Esophagus muscularis mucosa (tissue), 4 donors: Measurements from ENCODE around the gene FGFBP1. TPM values are rescaled to one million over a fixed set of nuclear protein-coding genes. Genes with fewer than 3 reads are reported as not detected.

Experiments used
- DNase-seq: peaks from one replicate; pipeline ENCODE4 v3.0.0-alpha.2; 2017; ENCODE audit errors: extremely low spot score
- H3K27ac ChIP-seq, 4 donors: fragments of 200-600 bp; sonication (generic); replicated peaks in 1 of 4; 1 replicate in 3 of 4; 2 replicates in 1 of 4; pipeline ENCODE4 v1.5.1; 2016 to 2019; ENCODE audit warnings: mild to moderate bottlenecking in 1 of 4
- H3K27me3 ChIP-seq, 4 donors: fragments of 200-600 bp; sonication (generic); one replicate each; pipeline versions ENCODE4 v1.5.1 to v1.6.0; 2016 to 2019
- H3K36me3 ChIP-seq, 4 donors: fragments of 200-600 bp; sonication (generic); one replicate each; pipeline ENCODE4 v1.5.1; 2016 to 2019
- H3K4me1 ChIP-seq, 4 donors: fragments of 200-600 bp; sonication (generic); one replicate each; pipeline ENCODE4 v1.5.1; 2016 to 2019
- H3K4me3 ChIP-seq, 4 donors: fragments of 200-600 bp; sonication (generic); 1 replicate in 2 of 4; 2 replicates in 2 of 4; pipeline ENCODE4 v1.5.1; 2016 to 2019; ENCODE audit warnings: mild to moderate bottlenecking in 4 of 4, moderate library complexity in 1 of 4
- H3K9me3 ChIP-seq, 4 donors: fragments of 200-600 bp; sonication (generic); 1 replicate in 3 of 4; 2 replicates in 1 of 4; pipeline ENCODE4 v1.5.1; 2016 to 2019
- EP300 ChIP-seq: sonication (generic); formaldehyde crosslinking; IDR thresholded peaks from one replicate; pipeline ENCODE4 v1.6.1; 2017; ENCODE audit warnings: antibody characterized with exemption
- POLR2A ChIP-seq: fragments of 450-650 bp; IDR thresholded peaks from one replicate; pipeline ENCODE4 v1.6.1; 2017; ENCODE audit warnings: antibody characterized with exemption, moderate library complexity, mild to moderate bottlenecking, low read depth
- POLR2AphosphoS5 ChIP-seq, 2 donors: sonication (generic); formaldehyde crosslinking; IDR thresholded peaks; one replicate each; pipeline ENCODE4 v1.6.1; 2017; ENCODE audit warnings: antibody characterized with exemption in 2 of 2
- WGBS: methylation state at CpG from one replicate; pipeline ENCODE4 v1.1.5; 2018; 5-methylcytosine and 5-hydroxymethylcytosine counted together
- intact Hi-C: fragments of 100-400 bp; cut with DNase I; formaldehyde crosslinking; loops from one replicate; pipeline ENCODE4 v1.15.1; 2023
- total RNA-seq, 4 donors: library from RNA; depleted of rRNA; stranded (reverse); fragments of >200 nt; gene quantifications; one replicate each; pipeline versions ENCODE4 v1.1.0 to v1.2.1, GENCODE V29; 2016
- TF ChIP-seq, protein P1 (sequence below), 3 experiments: fragments of 200-600 bp in 2 of 3; fragments of 450-650 bp in 1 of 3; sonication (generic) in 2 of 3; IDR thresholded peaks; one replicate each; pipeline ENCODE4 v1.5.1; 2017 to 2019; ENCODE audit warnings: antibody characterized with exemption in 3 of 3, mild to moderate bottlenecking in 2 of 3, moderate library complexity in 1 of 3

FGFBP1 gene
- total RNA-seq, 4 donors from 2014 or later = 0.33 to 0.92 (median 0.52) TPM; not detected in 1

DNA sequence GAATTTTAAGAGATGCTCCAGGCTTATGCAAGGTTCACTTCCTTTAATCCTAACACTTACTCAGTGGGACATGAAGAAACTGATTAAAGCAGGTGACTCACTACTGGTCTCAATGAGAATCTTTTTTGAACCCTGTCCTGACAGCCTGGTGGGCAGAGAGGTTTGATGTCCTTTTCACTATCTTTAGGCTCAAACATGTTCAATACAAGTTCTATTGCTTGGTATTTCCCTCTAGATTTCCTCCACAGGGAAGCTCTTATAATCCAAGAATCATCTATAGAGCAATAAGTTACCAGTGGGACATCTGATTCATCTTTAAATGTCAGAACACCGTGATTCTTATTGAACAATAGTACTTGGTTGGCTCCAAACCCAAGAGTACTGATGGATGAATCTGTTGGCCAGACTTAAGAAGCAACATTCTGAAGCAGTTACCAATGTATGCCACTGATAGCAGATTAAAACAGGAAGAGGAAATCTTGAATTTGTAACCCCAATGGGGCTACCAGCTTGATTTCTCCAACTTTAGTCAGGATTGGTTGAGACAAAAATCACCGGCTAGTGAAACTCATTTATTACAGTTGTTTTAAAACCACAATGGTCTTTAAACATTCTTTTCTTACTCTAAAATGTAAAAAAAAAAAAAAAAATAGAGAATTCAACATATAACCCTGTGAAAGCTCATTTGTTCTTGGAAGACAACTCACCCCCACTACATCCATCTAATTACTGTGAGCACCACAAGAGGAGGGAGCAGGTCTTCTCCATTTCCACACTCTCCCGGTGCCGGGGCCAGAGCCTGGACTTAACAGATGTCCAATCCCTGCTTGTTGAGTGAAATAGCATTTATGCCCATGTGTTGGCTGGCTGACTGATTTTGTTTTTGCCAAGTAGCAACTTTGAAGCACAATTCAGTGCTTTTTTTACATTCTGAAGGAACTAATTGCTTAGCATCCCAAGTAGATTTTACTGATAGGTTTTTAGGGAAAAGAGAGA is 43.3 kb downstream of the FGFBP1 start:
- no peaks in the 10 kb centered on the region for H3K27me3 ChIP-seq
- 61% methylated on average over 4 of the region's 4 CpGs for WGBS
- H3K27ac ChIP-seq = peak overlapping the region; percentile 67 to 82 (median 69)
- H3K36me3 ChIP-seq = no peaks in the 10 kb centered on the region
- no peak overlapping the region for H3K4me3 ChIP-seq
- peaks cover 0 to 72% (median 35%) of the 10 kb centered on the region in 4 donors for H3K4me1 ChIP-seq
- no peak for TF ChIP-seq EP300
- no peak for TF ChIP-seq POLR2AphosphoS5 (IDR thresholded peaks at IDR 0.05)
- DNase-seq = no peak
- intact Hi-C loops = no loop called here
- no peaks in the 10 kb centered on the region for H3K9me3 ChIP-seq

DNA sequence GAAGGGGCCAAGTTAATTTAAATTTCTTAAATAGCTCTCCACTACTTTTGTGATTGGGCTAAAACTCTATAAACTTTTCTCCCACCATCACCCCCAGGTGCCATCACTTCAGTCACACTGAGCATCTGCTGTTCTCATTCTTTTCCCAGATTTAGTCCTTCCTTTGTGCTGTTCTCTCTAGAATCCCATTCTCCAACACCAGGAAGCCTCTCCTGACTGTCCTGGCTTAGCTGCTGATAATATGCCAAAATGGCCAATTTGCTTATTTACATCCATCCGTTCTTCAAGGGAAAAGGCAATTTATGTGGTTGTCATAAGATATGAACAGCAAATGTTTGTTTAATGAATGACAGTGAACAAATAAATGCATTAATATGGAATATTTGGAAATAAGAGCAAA is 44.1 kb downstream of the FGFBP1 start:
- Histone ChIP-seq H3K4me3 (no peak overlapping the region), H3K36me3 (no peaks in the 10 kb centered on the region), H3K27ac (peak overlapping the region; percentile 67 to 82 (median 69)), H3K9me3 (no peaks in the 10 kb centered on the region), H3K27me3 (no peaks in the 10 kb centered on the region), H3K4me1 (peaks cover 0 to 72% (median 33%) of the 10 kb centered on the region in 4 donors)
- 43% methylated on average over 1 of the region's 1 CpG for WGBS
- DNase-seq = no peak
- TF ChIP-seq, protein P1, sequence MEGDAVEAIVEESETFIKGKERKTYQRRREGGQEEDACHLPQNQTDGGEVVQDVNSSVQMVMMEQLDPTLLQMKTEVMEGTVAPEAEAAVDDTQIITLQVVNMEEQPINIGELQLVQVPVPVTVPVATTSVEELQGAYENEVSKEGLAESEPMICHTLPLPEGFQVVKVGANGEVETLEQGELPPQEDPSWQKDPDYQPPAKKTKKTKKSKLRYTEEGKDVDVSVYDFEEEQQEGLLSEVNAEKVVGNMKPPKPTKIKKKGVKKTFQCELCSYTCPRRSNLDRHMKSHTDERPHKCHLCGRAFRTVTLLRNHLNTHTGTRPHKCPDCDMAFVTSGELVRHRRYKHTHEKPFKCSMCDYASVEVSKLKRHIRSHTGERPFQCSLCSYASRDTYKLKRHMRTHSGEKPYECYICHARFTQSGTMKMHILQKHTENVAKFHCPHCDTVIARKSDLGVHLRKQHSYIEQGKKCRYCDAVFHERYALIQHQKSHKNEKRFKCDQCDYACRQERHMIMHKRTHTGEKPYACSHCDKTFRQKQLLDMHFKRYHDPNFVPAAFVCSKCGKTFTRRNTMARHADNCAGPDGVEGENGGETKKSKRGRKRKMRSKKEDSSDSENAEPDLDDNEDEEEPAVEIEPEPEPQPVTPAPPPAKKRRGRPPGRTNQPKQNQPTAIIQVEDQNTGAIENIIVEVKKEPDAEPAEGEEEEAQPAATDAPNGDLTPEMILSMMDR (IDR thresholded peaks at IDR 0.05) = no peak
- no peak for TF ChIP-seq POLR2AphosphoS5 (IDR thresholded peaks at IDR 0.05)
- intact Hi-C loops = no loop called here

DNA sequence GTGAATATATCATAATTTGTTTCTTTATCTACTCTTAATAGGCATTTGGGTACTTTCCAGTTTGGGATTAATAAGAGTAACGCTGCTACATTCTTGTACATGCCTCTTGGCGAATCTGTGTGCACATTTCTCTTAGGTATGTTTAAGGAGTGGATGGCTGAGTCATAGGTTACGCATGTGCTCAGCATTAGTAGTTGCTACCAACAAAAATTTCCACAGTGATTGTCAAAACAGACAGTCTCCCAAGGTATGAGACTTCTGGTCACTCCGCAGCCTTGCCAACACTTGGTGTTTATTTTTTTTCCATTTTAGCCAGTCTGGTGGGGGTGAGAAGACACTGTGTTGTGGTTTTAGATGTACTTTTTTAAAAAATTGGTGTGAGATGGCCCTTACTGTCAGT is 44.6 kb downstream of the FGFBP1 start:
- Histone ChIP-seq H3K9me3 (no peaks in the 10 kb centered on the region), H3K36me3 (no peaks in the 10 kb centered on the region), H3K27me3 (no peaks in the 10 kb centered on the region), H3K4me1 (peaks cover 0 to 71% (median 32%) of the 10 kb centered on the region in 4 donors), H3K27ac (peak overlapping the region; percentile 67 to 82 (median 69)), H3K4me3 (no peak overlapping the region)
- TF ChIP-seq POLR2AphosphoS5 (IDR thresholded peaks at IDR 0.05) = peak; percentile 31 to 78
- TF ChIP-seq, protein P1 (IDR thresholded peaks at IDR 0.05) = no peak
- 36% methylated on average over 4 of the region's 4 CpGs for WGBS
- intact Hi-C loops = no loop called here
- DNase-seq = no peak

DNA sequence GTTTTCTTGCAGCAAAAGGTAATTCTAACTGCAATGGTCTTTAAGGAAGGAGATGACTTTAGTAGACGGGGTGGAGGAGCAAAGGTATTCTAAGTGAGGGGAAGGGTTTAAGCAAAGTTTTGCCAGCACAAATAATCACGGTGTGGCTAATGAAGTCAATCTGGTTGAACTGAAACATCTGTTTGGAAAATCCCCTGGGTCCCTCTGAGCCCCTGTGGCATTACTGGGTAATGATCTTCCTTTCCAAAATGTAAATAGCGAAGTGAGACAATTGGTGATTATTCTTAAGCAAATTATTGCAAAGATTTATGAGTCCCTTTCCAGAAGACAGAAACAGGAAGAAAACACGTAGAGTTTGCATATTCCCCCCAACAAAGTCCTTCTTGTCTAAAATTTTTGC is 47.2 kb downstream of the FGFBP1 start:
- 45% methylated on average over 4 of the region's 4 CpGs for WGBS
- Histone ChIP-seq H3K4me1 (peaks cover 0 to 48% (median 21%) of the 10 kb centered on the region in 4 donors), H3K4me3 (no peak overlapping the region), H3K9me3 (no peaks in the 10 kb centered on the region), H3K27ac (no peak overlapping the region), H3K36me3 (no peaks in the 10 kb centered on the region), H3K27me3 (no peaks in the 10 kb centered on the region)
- TF ChIP-seq POLR2AphosphoS5 (IDR thresholded peaks at IDR 0.05) (no peak), EP300 (no peak), POLR2A (no peak)
- TF ChIP-seq, protein P1 (IDR thresholded peaks at IDR 0.05) = no peak
- intact Hi-C loops = no loop called here
- no peak for DNase-seq

DNA sequence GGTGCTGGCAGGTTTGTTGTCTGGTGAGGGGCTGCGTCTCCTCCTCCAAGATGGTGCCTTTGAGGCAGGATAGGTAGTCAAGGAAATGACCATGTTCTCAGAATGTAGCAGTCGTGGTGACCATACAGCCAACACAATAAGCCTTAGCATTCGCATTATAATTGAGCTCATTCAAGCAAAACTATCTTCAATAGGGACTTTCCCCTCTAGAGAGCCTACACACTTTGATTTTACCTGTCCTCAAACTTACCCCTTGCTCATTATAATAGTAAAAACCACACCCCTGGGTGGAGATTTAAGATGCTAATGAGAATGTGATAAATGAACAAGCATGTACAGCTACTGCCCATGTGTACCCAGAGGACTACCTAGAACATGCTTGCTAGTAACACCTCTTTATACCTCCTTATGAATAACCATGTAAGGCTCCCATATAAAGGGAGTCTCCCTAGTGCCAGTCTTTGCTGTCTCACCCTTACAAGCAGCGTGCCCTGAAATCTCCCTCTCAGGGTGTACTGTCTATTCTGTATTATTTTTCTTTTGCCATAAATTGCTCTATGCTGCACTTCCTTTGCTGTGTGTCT is 48.2 kb downstream of the FGFBP1 start:
- Histone ChIP-seq H3K9me3 (no peaks in the 10 kb centered on the region), H3K27ac (no peak overlapping the region), H3K4me3 (no peak overlapping the region), H3K27me3 (no peaks in the 10 kb centered on the region), H3K4me1 (peaks cover 0 to 40% (median 18%) of the 10 kb centered on the region in 4 donors), H3K36me3 (no peaks in the 10 kb centered on the region)
- intact Hi-C loops = no loop called here
- DNase-seq = no peak
- TF ChIP-seq, protein P1 (IDR thresholded peaks at IDR 0.05) = no peak
- no peak for TF ChIP-seq POLR2AphosphoS5 (IDR thresholded peaks at IDR 0.05)
- TF ChIP-seq EP300 = no peak
- TF ChIP-seq POLR2A = no peak
- 96% methylated on average over 4 of the region's 4 CpGs for WGBS
